Activated T-cell treated with anti-CD3 and anti-CD28 coated beads, Interleukin-2, amount 50 U/mL, for 4 hours (primary cell): ENCODE data around the gene ZNF385A. TPM values are rescaled to one million over a fixed set of nuclear protein-coding genes. Genes with fewer than 3 reads are reported as not detected.

Source experiments
- ATAC-seq, 2 donors: fragments of 200-7000 bp; cut with Tn5 transposase; one replicate each; pipeline ENCODE4 v1.10.0; 2021
- DNase-seq: peaks from one replicate; pipeline ENCODE4 v3.0.0-alpha.2; 2020
- H3K27me3 Mint-ChIP-seq: one replicate; pipeline ENCODE4 v1.8.0; 2021; ENCODE audit warnings: low read depth, mixed read lengths
- H3K36me3 Mint-ChIP-seq: one replicate; pipeline ENCODE4 v1.8.0; 2022; ENCODE audit warnings: mixed read lengths; ENCODE audit not compliant: insufficient read depth
- H3K4me1 Mint-ChIP-seq: one replicate; pipeline ENCODE4 v1.8.0; 2021; ENCODE audit warnings: low read depth, mixed read lengths
- H3K4me3 Mint-ChIP-seq: one replicate; pipeline ENCODE4 v1.8.0; 2021; ENCODE audit warnings: mild to moderate bottlenecking, moderate library complexity, mixed read lengths
- H3K9me3 Mint-ChIP-seq: one replicate; pipeline ENCODE4 v1.8.0; 2021; ENCODE audit warnings: mixed read lengths
- total RNA-seq, 3 donors: library from RNA; stranded (reverse); gene quantifications; one replicate each; pipeline ENCODE4 v1.2.1, GENCODE V29; 2021

Gene ZNF385A
- total RNA-seq, 3 donors from 2014 or later = 0.48 to 1.1 (median 0.55) TPM

- no peak for DNase-seq
- no peaks in the 10 kb centered on the region for H3K9me3 Mint-ChIP-seq
Measured at GRCh38 chr12:54420766-54421144, 36.2 kb upstream of the ZNF385A start.

GRCh38 chr12:54419088-54419887 is 34.8 kb upstream of the ZNF385A start, which contains the start of gene ITGA5:
ITGA5 (minus strand) TSS chr12:54419266; CDS start chr12:54419198, 68 bp downstream.
- H3K27me3 Mint-ChIP-seq = no peaks in the 10 kb centered on the region
- H3K9me3 Mint-ChIP-seq = no peaks in the 10 kb centered on the region
- ATAC-seq (peak; percentile 54 to 59), DNase-seq (peak; percentile 41)
- peak within 1 kb of the TSS; percentile 92 for H3K4me3 Mint-ChIP-seq
- H3K36me3 Mint-ChIP-seq = no peaks in the 10 kb centered on the region
- peaks cover 57% of the 10 kb centered on the region for H3K4me1 Mint-ChIP-seq

More at GRCh38 chr12:54420766-54421144, 36.2 kb upstream of the ZNF385A start:
- Mint-ChIP-seq H3K27me3 (peaks cover 3% of the 10 kb centered on the region), H3K4me3 (peak overlapping the region; percentile 67), H3K4me1 (peaks cover 46% of the 10 kb centered on the region), H3K36me3 (no peaks in the 10 kb centered on the region)
- ATAC-seq = no peak

GRCh38 chr12:54418441-54419087 is 34.0 kb upstream of the ZNF385A start:
- H3K9me3 Mint-ChIP-seq = no peaks in the 10 kb centered on the region
- no peaks in the 10 kb centered on the region for H3K36me3 Mint-ChIP-seq
- peak overlapping the region; percentile 92 for H3K4me3 Mint-ChIP-seq
- H3K27me3 Mint-ChIP-seq = no peaks in the 10 kb centered on the region
- ATAC-seq (peak; percentile 16 to 21), DNase-seq (no peak)
- peaks cover 63% of the 10 kb centered on the region for H3K4me1 Mint-ChIP-seq

GRCh38 chr12:54417712-54418440 is 33.3 kb upstream of the ZNF385A start:
- Mint-ChIP-seq H3K9me3 (no peaks in the 10 kb centered on the region), H3K4me3 (peak overlapping the region; percentile 92), H3K36me3 (no peaks in the 10 kb centered on the region), H3K4me1 (peaks cover 66% of the 10 kb centered on the region), H3K27me3 (no peaks in the 10 kb centered on the region)
- ATAC-seq (peak; percentile 13 to 21), DNase-seq (no peak)

GRCh38 chr12:54416687-54417603 is 32.4 kb upstream of the ZNF385A start:
- Mint-ChIP-seq H3K4me1 (peaks cover 74% of the 10 kb centered on the region), H3K27me3 (no peaks in the 10 kb centered on the region), H3K9me3 (no peaks in the 10 kb centered on the region), H3K4me3 (peak overlapping the region; percentile 92), H3K36me3 (no peaks in the 10 kb centered on the region)
- ATAC-seq = no peak
- DNase-seq = no peak

- DNase-seq (no peak), ATAC-seq (no peak)
- Mint-ChIP-seq H3K36me3 (peaks cover 2% of the 10 kb centered on the region), H3K4me3 (no peak overlapping the region), H3K9me3 (no peaks in the 10 kb centered on the region), H3K4me1 (peaks cover 77% of the 10 kb centered on the region), H3K27me3 (no peaks in the 10 kb centered on the region)
Measured at GRCh38 chr12:54415221-54415929, 30.8 kb upstream of the ZNF385A start.

- peak; percentile 63 for DNase-seq
- peaks cover 4% of the 10 kb centered on the region for H3K36me3 Mint-ChIP-seq
- peak overlapping the region; percentile 77 for H3K4me3 Mint-ChIP-seq
- peaks cover 73% of the 10 kb centered on the region for H3K4me1 Mint-ChIP-seq
- no peaks in the 10 kb centered on the region for H3K9me3 Mint-ChIP-seq
- ATAC-seq = peak; percentile 58 to 59
- H3K27me3 Mint-ChIP-seq = no peaks in the 10 kb centered on the region
Measured at GRCh38 chr12:54413284-54414190, 29.0 kb upstream of the ZNF385A start.

- Mint-ChIP-seq H3K27me3 (no peaks in the 10 kb centered on the region), H3K36me3 (peaks cover 4% of the 10 kb centered on the region), H3K4me3 (peak overlapping the region; percentile 77), H3K9me3 (no peaks in the 10 kb centered on the region), H3K4me1 (peaks cover 74% of the 10 kb centered on the region)
- DNase-seq (no peak), ATAC-seq (peak; percentile 26 to 39)
Measured at GRCh38 chr12:54412786-54413185, 28.3 kb upstream of the ZNF385A start.

- Mint-ChIP-seq H3K4me3 (peak overlapping the region; percentile 77), H3K9me3 (no peaks in the 10 kb centered on the region), H3K27me3 (no peaks in the 10 kb centered on the region), H3K36me3 (peaks cover 5% of the 10 kb centered on the region), H3K4me1 (peaks cover 71% of the 10 kb centered on the region)
- DNase-seq (no peak), ATAC-seq (no peak)
Measured at GRCh38 chr12:54412348-54412747, 27.8 kb upstream of the ZNF385A start.

- H3K27me3 Mint-ChIP-seq = no peaks in the 10 kb centered on the region
- ATAC-seq (peak; percentile 79 to 84), DNase-seq (peak; percentile 37)
- peaks cover 72% of the 10 kb centered on the region for H3K4me1 Mint-ChIP-seq
- peaks cover 12% of the 10 kb centered on the region for H3K36me3 Mint-ChIP-seq
- H3K9me3 Mint-ChIP-seq = no peaks in the 10 kb centered on the region
- H3K4me3 Mint-ChIP-seq = peak overlapping the region; percentile 46
Measured at GRCh38 chr12:54411391-54412241, 27.1 kb upstream of the ZNF385A start.

- Mint-ChIP-seq H3K4me3 (no peak overlapping the region), H3K36me3 (peaks cover 22% of the 10 kb centered on the region), H3K4me1 (peaks cover 71% of the 10 kb centered on the region), H3K9me3 (no peaks in the 10 kb centered on the region), H3K27me3 (no peaks in the 10 kb centered on the region)
- DNase-seq (no peak), ATAC-seq (no peak)
Measured at GRCh38 chr12:54409267-54409666, 24.7 kb upstream of the ZNF385A start.
